GOT3 (cell line): ENCODE data around the gene TMEM131.
"Not testable (repeated sequence)": the region's sequence is repeated elsewhere in the genome, so short reads cannot be mapped to it uniquely, and the experiment has no call there.

ENCODE experiments used
- DNase-seq: peaks from one replicate; lab custom pipeline; 2025; ENCODE audit warnings: mixed read lengths; lab: John Stamatoyannopoulos, UW

TMEM131 gene

DNA sequence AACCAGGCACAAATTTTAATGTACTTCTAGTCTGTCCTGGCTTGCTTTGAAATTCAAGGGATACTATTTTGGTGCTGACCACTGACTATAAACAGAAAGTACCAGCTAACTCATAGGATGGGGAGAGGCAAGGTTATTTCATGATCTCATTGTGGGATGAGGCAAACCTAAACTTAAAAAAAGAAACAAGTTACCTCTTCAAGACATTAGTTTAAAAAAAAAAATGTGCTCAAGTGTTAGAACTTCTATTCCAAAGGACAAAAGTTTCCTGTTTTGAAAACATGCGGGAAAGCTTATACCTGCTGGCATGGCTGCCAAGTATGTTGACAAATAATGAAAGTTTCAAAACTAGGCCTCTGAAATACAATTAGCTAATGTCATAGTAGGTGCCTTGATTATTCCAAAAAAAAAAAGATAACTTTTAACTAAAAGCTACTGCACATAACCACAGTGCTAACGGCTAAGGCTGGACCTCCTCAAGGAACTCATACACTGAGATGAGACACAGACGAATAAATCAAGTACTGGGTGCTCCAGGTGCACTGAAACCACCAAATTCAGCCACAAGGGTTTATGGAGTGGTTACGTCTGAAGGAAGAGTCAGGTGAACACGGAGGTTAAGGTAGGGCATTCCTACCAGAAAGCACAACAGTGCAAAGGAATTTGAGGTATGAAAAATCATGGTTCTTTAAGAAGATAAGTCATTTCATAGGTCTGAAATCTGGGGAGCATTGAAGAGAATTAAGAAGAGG is 38.1 kb downstream of the TMEM131 start:
- no peak for DNase-seq

DNA sequence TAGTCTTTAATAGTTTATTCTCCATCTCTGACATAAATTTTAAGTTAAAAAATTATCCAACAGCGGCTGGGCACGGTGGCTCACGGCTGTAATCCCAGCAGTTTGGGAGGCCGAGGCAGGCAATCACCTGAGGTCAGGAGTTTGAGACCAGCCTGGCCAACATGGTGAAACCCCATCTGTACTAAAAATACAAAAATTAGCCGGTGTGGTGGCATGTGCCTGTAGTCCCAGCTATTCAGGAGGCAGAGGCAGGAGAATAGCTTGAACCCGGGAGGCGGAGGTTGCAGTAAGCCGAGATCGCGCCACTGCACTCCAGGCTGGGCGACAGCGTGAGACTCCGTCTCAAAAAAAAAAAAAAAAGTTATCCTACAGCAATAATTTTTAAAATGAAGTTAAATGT is 39.0 kb downstream of the TMEM131 start:
- DNase-seq = not testable (repeated sequence)

DNA sequence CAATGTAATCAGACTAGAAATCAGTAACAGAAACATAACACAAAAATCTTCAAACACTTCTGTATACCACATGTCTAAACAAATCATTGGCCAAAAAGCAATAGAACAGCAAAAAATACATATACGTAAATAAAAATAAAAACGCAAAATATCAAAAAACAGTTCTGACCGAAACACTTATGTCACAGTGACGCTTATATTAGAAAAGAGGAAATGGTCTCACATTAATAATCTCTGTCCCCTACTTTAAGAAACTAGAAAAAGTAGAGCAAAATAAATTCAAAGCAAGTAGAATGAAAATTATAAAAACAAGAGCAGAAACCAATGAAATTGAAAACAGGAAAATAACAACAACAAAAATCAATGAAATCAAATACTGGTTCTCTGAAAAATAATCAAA is 41.9 kb downstream of the TMEM131 start:
- no peak for DNase-seq

DNA sequence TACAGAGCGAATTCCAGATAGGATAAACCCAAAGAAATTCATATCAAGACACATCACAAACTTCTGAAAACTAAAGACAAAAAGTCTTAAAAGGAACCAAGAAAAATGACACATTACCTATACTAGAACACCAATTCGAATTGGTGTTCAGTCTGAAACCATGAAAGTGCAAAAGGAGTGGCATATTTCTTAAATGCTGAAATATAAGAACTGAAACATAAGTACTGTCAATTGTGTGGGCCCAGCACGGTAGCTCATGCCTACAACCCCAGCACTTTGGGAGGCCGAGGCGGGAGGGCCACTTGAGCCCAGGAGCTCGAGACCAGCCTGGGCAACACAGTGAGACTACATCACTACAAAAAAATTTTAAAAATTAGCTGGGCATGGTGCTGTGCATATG is 43.4 kb downstream of the TMEM131 start:
- DNase-seq = no peak

DNA sequence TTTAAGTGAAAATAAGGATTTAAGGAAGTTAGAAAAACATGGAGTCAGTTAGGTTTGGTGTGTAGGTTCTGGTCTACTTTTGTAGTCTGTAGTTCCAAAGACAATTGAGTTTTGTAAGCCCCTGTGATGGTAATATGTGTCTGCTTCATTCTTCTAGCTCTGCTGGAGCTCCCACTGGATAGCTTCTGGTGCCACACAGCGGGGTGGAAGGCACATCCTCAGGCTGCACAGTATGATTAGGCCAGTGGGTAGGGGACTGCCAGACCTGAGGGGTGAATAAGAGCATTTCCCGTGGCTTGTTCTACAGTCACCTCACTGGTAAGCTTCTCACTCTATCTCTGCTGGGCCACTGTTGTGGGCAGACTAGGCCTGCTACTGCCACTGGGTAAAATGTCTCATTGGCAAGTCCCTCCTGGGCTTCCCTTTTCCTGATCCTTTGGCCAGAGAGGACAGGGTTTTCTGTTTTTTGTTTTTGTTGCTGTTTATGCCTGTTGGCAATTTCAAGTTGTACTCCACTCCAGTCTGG is 44.5 kb downstream of the TMEM131 start:
- no peak for DNase-seq

DNA sequence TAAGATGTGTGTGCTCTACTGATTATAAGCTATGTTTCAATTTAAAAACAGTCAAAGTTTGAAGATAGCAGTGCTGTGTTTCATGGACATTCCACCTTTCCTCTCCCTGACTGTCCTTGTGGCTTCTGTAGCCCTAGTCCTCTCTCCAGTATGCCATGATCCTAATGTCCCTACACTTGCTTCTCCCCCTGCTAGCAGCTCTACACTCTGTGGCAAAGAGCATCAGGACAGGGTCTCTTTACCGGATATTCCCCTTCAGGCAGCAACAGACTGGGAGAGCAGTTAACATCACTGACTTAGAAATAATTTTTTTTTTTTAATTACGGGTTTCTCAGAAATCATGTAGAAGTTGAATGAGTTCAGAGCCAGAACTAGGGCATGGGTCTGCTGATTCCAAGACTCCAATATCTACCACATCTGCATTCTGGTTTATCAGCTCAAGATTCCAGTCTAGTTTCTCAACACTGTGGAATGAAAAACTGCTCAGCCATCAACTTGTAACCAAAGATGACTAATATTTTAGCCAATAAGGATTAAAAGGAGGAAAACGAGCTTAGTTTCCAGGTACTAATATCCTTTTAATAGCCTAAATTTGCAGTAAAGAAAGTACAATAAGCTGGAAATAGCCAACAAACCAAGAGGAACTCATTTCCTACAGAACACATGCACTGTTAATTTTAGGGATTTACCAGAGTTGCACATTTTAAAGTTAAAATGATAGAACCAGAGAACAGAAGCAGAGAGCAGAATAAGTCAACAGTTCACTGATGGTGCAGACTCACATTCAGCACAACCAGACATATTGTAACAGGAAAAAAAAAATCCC is 45.2 kb downstream of the TMEM131 start:
- no peak for DNase-seq

DNA sequence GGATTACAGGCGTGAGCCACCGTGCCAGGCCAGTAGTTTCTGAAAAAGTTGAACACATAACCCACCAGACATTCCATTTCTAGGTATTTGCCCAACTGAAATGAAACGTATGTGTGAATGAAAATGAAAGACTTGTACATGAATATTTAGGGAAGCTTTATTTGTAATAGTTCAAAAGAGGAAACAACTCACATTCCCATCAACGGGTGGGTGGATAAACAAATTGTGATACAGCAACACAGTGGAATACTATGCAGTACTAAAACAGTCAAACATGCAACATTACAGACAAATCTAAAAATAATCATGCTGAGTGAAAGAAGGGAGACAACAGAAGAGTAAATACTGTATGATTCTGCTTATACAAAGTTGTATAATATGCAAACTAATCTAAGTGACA is 46.8 kb downstream of the TMEM131 start:
- no peak for DNase-seq

DNA sequence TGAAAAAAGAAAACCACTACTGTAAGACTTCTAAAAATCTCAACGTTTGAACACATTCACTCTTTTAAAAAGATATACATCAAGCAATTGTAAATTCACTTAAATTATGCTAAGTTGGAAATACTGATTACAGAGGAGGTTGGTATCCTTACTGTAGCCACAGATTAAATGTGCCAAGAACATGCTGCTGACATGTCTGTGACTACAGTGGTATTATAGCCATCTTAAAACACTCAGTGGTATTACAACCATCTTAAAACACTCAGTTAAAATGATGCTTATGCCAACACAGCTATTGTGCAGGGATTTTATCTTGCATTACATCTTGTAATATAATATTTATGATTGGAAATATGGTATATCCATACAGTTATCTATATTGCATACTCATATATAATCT is 50.0 kb downstream of the TMEM131 start:
- DNase-seq = no peak

DNA sequence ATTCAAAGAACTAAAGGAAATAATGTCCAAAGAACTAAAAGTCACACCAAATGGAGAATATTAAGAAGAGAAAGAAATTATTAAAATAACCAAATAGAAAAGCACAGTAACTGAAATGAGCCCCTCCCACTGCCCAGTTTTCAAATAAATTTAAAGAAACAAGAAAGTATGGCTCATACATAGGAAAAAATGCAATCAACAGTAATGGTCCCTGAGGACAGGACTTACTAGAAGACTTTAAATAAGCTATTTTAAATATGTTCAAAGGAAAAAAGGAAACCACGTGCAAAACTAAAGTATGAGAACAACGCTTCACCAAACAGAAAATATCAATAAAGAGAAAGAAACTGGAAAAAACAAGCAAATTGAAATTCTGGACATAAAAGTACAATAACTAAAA is 58.9 kb downstream of the TMEM131 start:
- DNase-seq = no peak

DNA sequence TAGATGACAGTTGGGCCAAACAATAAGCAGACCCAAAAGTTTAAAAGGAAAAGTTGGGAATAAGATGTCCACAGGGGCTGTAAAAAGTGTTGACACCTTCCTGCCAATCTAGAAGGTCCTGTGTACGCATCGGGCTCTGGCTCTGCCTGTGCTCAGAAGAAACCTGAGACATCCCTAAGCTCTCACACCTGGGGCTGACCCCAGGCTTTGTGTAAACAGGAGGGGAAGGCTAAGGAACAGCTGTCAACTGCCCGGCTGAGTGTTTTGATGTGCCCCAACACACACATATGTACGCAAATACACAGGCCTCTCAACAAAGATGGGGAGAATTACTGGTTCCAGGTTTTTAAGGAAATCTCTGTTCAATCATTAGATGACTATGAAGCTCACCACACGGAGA is 59.5 kb downstream of the TMEM131 start:
- no peak for DNase-seq

DNA sequence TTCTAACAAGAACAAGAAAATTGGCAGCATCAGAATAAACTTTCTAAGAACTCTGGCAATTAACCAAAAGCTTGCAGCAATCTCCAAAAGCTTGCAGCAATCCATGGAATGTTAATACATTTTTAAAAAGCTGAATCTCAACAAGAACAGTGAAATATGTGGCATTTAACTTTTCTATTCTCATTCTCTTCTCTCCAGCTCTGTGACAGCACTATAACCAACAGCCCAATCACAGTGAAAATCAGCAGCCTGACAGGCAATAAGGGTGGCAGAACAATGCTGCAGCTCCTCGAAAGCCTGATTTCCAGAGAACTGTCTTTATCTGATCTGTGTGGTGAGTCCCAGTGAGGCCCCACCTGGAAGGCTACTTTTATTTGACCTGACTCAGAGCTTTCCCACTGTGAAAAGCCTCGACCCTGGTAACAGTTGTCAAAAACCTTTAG is 60.0 kb downstream of the TMEM131 start:
- DNase-seq = no peak

DNA sequence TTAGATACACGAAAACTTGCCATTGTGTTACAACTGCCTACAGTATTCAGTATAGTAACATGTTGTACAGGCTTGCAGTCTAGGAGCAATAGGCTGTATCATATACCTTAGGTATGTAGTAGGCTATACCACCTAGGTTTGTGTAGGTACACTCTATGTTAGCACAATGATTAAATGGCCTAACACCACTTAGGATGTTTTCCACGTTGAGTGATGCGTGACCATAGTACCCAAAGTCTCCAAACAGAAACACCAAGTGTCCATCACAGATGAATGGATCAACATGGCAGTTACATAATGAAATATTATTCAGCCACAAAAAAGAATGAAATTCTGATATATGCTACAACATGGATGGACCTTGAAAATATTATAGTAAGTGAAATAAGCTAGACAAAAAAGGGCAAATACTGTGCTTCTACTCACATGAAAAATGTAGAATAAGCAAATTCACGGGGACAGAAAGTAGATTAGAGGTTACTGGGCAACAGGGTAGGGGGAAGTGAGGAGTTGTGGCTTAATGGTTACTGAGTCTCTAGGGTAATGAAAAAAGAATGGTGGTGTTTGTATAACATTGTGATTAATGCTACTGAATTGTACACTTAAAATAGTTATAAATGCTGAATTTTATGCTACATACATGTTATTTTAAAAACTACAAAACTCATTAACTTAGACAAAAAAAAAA is 62.6 kb downstream of the TMEM131 start:
- DNase-seq = no peak

DNA sequence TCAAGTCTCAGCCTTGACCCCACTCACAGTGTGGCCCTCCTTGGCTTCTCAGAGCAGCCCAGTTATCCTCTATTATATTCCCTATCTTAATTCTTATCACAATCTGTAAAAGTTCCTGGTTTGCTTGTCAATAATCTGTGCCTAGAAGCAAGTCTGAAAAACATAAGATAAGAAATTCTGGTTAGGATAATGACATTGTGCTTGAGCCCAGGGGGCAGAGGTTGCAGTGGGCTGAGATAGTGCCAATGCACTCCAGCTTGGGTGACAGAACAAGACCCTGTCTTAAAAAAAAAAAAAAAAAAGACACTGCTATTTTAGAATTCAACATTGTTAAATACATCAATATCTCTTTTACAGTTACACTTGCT is 63.9 kb downstream of the TMEM131 start:
- no peak for DNase-seq

DNA sequence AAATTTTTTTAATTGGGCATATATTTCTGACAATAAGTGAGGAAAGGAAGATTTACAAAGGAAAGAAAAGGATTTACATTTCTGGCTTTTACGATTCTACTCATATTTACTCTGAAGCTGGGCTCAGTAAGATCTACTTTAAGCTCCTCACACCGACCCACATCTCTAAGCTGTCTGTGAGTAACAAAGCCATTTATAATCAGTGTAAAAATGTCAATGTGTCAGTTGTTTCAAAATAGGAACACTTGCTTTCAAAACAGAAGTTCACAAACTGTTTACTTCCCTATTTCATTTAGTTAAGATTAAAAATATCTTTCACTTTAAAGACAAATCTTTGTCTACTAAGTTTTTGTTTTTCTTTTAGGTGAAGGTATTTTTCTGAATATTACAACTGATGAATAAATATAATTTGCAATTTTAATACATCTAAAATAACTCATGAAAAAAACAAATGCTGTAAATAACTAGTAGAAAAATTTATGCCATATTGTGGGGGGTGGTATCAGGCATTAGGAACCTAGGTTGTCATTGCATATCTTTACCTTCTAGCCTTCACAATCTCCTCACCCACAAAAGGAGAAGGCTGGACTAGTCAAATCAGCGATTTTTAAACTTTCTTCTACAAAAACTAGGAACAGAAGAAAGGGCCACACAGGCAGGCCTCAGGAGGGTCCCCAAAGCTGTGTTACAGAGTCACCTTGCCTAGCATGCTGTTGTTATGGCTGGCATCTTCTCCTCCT is 64.5 kb downstream of the TMEM131 start:
- DNase-seq = no peak

DNA sequence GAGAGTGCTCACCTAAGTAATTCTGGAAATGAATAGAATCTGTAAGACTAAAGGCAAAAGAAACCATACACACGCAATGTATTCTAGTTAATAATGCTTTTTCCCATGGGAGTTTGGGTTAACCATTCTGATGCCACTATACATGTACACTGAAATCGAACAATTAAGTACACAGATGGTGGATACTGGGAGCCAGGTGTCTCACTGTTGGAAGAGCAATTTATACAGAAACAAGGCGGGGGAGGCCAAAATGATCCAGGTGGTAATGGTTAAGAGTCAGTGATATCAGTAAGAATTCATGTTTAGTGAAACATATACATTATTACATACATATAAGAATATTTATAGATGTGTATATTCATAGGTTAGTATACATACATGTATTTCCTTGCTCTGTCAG is 67.2 kb downstream of the TMEM131 start:
- DNase-seq = no peak

DNA sequence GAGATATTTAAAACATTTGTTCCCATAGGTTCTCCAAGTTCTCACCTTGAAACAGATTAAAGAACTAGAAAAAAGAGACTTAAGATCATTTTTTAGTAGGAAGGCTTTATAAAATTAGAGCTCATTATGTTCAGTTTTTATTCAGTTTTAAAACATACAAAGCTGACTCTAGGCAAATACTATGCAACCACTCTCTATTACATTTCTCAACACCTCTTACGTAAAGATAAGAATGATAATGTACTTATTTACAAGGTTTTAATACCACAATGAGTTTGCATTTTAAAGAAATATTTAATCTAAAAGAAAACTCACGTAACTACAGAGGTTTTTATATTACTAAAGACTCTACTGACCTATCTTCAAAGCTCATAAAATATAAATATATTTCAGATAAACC is 68.8 kb downstream of the TMEM131 start:
- DNase-seq = no peak

DNA sequence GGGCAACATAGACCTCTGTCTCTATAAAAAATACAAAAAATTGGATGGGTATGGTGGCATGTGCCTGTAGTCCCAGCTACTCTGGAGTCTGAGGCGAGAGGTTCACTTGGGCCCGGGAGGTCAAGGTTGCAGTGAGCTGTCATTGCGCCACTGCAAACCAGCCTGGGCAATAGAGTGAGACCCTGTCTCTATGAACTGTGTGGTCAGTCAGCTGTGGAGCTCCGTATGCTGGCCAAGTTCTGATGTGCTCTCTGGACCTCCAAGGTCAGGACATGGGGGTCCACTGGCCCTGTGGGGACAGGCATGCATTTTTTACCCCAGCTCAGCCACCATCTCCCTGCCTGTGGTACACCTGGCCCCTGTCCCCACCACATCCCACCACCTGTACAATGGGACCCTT is 71.6 kb downstream of the TMEM131 start:
- no peak for DNase-seq

DNA sequence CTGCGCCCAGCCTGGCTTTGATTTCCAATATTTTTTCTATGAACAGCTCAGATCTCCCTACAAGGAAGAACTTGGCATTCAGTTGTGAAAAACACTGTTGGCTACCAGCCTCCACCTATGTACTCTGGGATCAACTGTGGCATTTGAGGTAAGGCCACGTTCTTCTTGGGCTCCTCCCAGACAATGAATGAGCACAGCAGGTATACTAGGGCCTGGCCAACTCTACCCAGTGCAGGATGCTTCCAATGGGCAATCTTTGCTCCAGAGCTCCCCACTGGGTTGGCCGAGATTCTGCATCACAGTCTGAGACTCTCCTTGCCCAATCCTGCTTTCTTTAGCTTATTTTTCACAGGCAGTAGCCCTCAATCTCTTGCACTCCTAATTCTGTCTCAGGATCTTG is 75.9 kb downstream of the TMEM131 start:
- no peak for DNase-seq

DNA sequence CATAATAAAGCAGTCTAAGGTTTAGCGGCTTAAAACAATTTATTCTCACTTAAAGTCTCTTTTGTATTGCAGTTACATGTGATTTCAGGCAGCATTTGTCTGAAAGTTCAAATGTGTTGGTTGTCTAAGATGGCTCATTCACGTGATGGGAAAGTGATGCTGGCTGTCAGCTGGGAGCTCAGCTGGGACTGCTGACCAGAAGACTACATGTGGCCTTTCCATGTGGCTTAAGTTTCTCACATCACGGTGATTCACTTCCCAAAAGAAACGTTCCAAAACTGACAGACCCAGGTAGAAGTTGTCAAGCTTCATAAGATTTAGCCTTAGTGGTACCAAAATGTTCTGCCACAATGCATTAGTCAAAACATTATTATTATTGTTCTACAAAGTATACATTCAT is 76.9 kb downstream of the TMEM131 start:
- no peak for DNase-seq

DNA sequence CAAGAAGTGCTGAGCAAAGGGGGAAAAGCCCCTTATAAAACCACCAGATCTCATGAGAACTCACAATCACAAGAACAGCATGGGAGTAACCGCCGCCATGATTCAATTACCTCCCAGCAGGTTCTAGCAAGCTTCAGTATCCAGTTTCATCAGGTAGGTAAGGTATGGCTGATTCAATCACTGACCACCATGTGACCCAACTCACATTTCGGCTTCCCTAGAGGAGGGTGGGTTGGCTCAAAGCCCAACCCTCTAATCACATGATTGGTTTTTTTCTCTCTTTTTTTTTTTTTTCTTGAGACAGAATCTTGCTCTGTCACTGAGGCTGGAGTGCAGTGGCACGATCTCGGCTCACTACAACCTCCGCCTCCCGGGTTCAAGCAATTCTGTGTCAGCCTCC is 78.1 kb downstream of the TMEM131 start:
- not testable (repeated sequence) for DNase-seq

DNA sequence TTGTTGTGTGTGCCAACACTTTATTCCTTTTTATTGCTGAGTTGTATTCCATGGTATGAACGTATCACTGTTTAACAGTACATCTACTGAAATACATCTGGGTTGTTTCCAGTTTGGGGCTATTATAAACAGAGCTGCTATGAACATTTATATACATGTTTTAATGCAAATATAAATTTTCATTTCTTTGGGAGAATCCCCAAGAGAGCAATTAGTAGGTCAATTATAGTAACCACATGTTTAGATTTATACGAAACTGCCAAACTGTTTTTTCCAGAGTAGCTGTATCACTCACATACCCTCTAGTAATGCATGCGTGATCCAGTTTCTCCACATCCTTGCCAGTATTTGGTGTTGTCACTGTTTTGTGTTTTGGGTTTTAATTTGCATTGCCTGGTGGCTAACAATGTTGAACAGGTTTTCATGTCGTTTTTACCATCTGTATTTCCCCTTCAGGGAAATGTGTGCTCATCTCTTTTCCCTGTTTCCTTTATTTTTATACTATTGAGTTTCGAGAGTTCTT is 81.0 kb downstream of the TMEM131 start:
- DNase-seq = no peak

DNA sequence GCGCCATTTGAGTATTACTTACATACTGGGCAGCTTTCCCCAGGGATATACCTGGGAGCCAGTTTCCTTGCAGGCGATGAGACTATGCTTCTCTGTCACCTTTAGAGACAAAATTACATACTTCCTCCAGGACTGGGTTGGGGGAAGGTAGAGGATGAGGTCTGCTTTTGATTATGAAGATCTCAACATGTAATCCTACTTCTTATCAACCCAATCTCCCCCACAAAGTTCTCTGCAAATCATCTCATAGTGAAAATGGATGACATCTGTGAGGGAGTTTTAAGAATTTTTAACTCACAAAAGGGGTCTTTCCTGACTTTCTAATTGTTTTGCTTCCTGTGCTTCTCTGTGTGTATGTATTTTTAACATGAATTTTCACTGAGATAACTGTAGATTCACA is 81.9 kb downstream of the TMEM131 start:
- no peak for DNase-seq
